Measurements from ENCODE around the gene SMURF1.

The SMURF1 gene

DNA sequence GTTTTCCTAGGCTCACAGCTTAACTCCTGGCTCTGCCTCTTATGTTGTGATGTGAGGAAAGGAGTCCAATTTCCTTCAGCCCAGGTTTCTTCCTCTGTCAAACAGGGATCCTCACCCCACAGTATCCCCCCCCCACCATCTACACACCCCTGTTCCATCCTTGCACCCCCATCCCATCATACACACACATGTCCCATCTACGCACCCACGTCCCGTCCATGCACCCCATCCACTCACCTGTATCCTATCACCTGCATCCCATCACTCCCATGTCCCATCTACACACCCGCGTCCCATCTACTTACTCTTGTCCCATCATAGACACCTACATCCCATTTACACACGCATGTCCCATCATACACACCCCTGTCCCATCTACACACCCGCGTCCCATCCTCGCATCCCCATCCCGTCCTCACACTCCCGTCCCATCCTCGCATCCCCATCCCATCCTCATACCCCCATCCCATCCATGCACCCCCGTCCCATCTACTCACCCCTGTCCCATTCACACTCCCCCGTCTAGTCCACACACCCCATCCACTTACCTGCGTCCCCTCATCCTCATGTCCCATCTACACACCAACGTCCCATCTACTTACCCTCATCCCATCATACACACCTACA lies 148.3 kb downstream of the SMURF1 start:
- Histone ChIP-seq H3K9me3 (ENCODE audit: control insufficient read depth in 2 of 2, low read length in 2 of 2) (no peaks in the 10 kb centered on the region), H3K27ac (ENCODE audit: low read length) (no peak overlapping the region), H3K36me3 (ENCODE audit: control insufficient read depth in 2 of 2, insufficient read depth in 2 of 2, low read length in 2 of 2) (peaks cover 50 to 68% of the 10 kb centered on the region in 2 donors)

GRCh38 chr7:98995111-98995510 lies 148.8 kb downstream of the SMURF1 start:
- no peaks in the 10 kb centered on the region for H3K9me3 ChIP-seq (ENCODE audit: control insufficient read depth in 2 of 2, low read length in 2 of 2)
- peaks cover 49 to 66% of the 10 kb centered on the region in 2 donors for H3K36me3 ChIP-seq (ENCODE audit: control insufficient read depth in 2 of 2, insufficient read depth in 2 of 2, low read length in 2 of 2)
- H3K4me3 ChIP-seq (ENCODE audit: low read length in 2 of 2), result no peak overlapping the region

More for the DNA sequence above, 148.3 kb downstream of the SMURF1 start:
- no peak overlapping the region for H3K9ac ChIP-seq (ENCODE audit: low read length in 2 of 2)
- no peaks in the 10 kb centered on the region for H3K27me3 ChIP-seq (ENCODE audit: control insufficient read depth in 1 of 2, insufficient read depth in 2 of 2, low read length in 2 of 2)
- H3K4me1 ChIP-seq (ENCODE audit: control insufficient read depth, insufficient read depth, low read length), result no peaks in the 10 kb centered on the region
- no peak overlapping the region for H3K4me3 ChIP-seq (ENCODE audit: low read length in 2 of 2)

GRCh38 chr7:98994046-98994944 lies 149.6 kb downstream of the SMURF1 start:
- peaks cover 50 to 68% of the 10 kb centered on the region in 2 donors for H3K36me3 ChIP-seq (ENCODE audit: control insufficient read depth in 2 of 2, insufficient read depth in 2 of 2, low read length in 2 of 2)
- H3K9ac ChIP-seq (ENCODE audit: low read length in 2 of 2), result no peak overlapping the region
- no peak overlapping the region for H3K27ac ChIP-seq (ENCODE audit: low read length)
- no peaks in the 10 kb centered on the region for H3K4me1 ChIP-seq (ENCODE audit: control insufficient read depth, insufficient read depth, low read length)
- no peaks in the 10 kb centered on the region for H3K9me3 ChIP-seq (ENCODE audit: control insufficient read depth in 2 of 2, low read length in 2 of 2)
- no peaks in the 10 kb centered on the region for H3K27me3 ChIP-seq (ENCODE audit: control insufficient read depth in 1 of 2, insufficient read depth in 2 of 2, low read length in 2 of 2)
- H3K4me3 ChIP-seq (ENCODE audit: low read length in 2 of 2), result no peak overlapping the region

More at GRCh38 chr7:98995111-98995510, 148.8 kb downstream of the SMURF1 start:
- no peaks in the 10 kb centered on the region for H3K27me3 ChIP-seq (ENCODE audit: control insufficient read depth in 1 of 2, insufficient read depth in 2 of 2, low read length in 2 of 2)
- H3K9ac ChIP-seq (ENCODE audit: low read length in 2 of 2), result no peak overlapping the region
- no peak overlapping the region for H3K27ac ChIP-seq (ENCODE audit: low read length)
- H3K4me1 ChIP-seq (ENCODE audit: control insufficient read depth, insufficient read depth, low read length), result no peaks in the 10 kb centered on the region

DNA sequence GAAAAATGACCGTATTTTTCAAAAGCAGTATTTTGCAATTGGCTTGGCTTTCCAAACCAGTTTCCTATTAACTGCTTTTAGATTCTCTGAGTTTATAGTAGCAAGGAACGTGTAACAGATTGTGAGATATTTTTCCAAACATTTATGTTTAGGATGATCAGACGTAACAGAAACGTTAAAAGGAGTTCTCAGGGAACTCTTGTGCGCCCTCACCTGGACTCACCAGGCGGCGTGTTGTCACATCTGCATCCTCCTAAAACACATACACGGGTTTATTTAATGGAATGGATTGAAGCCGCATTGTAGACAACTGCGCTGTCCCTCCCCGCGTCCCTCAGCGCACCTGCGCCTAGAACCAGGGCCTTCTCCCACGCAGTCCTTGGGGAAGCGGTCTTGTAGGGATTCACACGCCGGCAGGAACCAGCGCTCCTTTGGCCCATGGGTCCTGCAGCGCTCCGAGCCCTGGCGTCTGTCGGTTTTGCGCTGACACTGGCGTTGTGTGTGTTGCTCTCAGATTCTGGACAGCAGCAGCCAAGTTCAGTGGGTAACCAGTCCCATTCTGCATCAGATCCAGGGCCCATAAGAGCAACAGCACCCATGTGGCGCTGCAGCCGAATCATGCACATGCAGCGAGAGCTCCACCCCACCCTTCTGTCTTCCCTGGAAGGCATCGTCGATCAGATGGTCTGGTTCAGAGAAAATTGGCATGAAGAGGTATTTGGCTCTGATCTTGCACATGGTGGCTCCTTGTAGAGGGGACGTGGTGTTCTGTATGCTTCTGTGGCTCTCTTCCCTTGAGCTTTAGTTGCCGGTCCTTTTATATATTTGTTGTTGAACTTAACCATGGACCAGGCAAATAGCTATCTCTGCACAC lies 150.6 kb downstream of the SMURF1 start:
- Histone ChIP-seq H3K9ac (ENCODE audit: low read length in 2 of 2) (no peak overlapping the region), H3K27ac (ENCODE audit: low read length) (no peak overlapping the region), H3K9me3 (ENCODE audit: control insufficient read depth in 2 of 2, low read length in 2 of 2) (no peaks in the 10 kb centered on the region), H3K4me1 (ENCODE audit: control insufficient read depth, insufficient read depth, low read length) (no peaks in the 10 kb centered on the region), H3K4me3 (ENCODE audit: low read length in 2 of 2) (no peak overlapping the region), H3K27me3 (ENCODE audit: control insufficient read depth in 1 of 2, insufficient read depth in 2 of 2, low read length in 2 of 2) (no peaks in the 10 kb centered on the region), H3K36me3 (ENCODE audit: control insufficient read depth in 2 of 2, insufficient read depth in 2 of 2, low read length in 2 of 2) (peaks cover 58 to 69% of the 10 kb centered on the region in 2 donors)

DNA sequence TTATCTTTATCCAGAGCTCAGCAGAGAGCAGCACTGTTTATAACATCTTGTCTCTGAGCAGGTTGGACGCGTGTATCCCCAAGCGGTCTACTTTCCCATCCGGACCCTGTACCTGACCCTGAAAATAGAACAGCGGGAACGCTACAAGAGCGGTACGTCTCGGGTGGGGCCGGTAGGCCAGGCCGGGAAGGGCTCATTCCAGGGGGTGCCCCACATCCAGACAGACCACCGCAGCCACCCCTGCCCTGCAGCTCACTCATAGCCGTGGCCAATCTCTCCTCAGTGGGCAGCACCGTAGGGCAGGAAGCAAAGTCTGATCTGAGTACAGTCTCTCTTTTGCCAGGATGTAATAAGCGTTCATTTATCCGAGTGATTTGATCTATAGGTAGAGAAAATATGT lies 151.8 kb downstream of the SMURF1 start:
- H3K9me3 ChIP-seq (ENCODE audit: control insufficient read depth in 2 of 2, low read length in 2 of 2), result no peaks in the 10 kb centered on the region
- H3K27ac ChIP-seq (ENCODE audit: low read length), result no peak overlapping the region
- no peaks in the 10 kb centered on the region for H3K27me3 ChIP-seq (ENCODE audit: control insufficient read depth in 1 of 2, insufficient read depth in 2 of 2, low read length in 2 of 2)
- H3K4me1 ChIP-seq (ENCODE audit: control insufficient read depth, insufficient read depth, low read length), result no peaks in the 10 kb centered on the region
- H3K4me3 ChIP-seq (ENCODE audit: low read length in 2 of 2), result no peak overlapping the region
- peaks cover 61 to 72% of the 10 kb centered on the region in 2 donors for H3K36me3 ChIP-seq (ENCODE audit: control insufficient read depth in 2 of 2, insufficient read depth in 2 of 2, low read length in 2 of 2)
- H3K9ac ChIP-seq (ENCODE audit: low read length in 2 of 2), result no peak overlapping the region

- H3K27me3 ChIP-seq (ENCODE audit: control insufficient read depth in 1 of 2, insufficient read depth in 2 of 2, low read length in 2 of 2), result no peaks in the 10 kb centered on the region
- no peaks in the 10 kb centered on the region for H3K9me3 ChIP-seq (ENCODE audit: control insufficient read depth in 2 of 2, low read length in 2 of 2)
- H3K9ac ChIP-seq (ENCODE audit: low read length in 2 of 2), result no peak overlapping the region
- H3K36me3 ChIP-seq (ENCODE audit: control insufficient read depth in 2 of 2, insufficient read depth in 2 of 2, low read length in 2 of 2), result peaks cover 65 to 72% of the 10 kb centered on the region in 2 donors
- H3K4me3 ChIP-seq (ENCODE audit: low read length in 2 of 2), result no peak overlapping the region
- no peaks in the 10 kb centered on the region for H3K4me1 ChIP-seq (ENCODE audit: control insufficient read depth, insufficient read depth, low read length)
- H3K27ac ChIP-seq (ENCODE audit: low read length), result no peak overlapping the region
Observed at GRCh38 chr7:98991141-98991540, 152.8 kb downstream of the SMURF1 start.

DNA sequence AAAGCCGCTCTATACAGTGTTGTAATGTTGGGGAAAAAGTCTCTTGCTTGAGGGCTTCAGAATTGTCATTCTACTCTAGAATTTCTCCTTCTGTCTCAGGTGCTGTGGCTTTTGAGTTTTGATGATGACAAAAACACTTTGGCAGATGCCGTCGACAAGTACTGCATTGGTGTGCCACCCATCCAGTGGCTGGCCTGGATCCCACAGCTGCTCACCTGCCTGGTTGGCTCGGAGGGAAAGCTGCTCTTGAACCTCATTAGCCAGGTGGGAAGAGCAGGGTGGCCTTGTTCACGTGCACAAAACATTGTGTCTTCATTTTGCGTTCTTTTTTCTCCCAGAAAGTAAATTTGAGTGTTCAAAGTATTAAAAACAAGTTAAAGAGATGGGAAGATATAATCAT lies 153.6 kb downstream of the SMURF1 start:
- no peaks in the 10 kb centered on the region for H3K9me3 ChIP-seq (ENCODE audit: control insufficient read depth in 2 of 2, low read length in 2 of 2)
- no peaks in the 10 kb centered on the region for H3K27me3 ChIP-seq (ENCODE audit: control insufficient read depth in 1 of 2, insufficient read depth in 2 of 2, low read length in 2 of 2)
- peaks cover 65 to 74% of the 10 kb centered on the region in 2 donors for H3K36me3 ChIP-seq (ENCODE audit: control insufficient read depth in 2 of 2, insufficient read depth in 2 of 2, low read length in 2 of 2)
- H3K27ac ChIP-seq (ENCODE audit: low read length), result no peak overlapping the region
- H3K4me3 ChIP-seq (ENCODE audit: low read length in 2 of 2), result no peak overlapping the region
- H3K4me1 ChIP-seq (ENCODE audit: control insufficient read depth, insufficient read depth, low read length), result no peaks in the 10 kb centered on the region
- no peak overlapping the region for H3K9ac ChIP-seq (ENCODE audit: low read length in 2 of 2)

DNA sequence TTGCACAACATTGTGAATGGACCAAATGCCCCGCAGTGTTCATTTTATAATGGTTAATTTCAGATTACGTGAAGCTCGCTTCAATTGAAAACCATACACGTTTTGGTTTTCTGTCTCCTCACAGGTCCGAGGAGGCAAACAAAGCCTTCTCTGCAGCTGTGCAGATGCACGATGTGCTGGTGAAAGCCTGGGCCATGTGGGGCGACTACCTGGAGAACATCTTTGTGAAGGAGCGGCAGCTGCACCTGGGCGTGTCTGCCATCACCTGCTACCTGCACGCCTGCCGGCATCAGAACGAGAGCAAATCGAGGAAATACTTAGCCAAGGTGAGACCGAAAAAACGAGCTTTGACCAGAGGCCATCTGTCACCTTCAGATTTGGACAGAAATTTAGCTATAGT lies 155.3 kb downstream of the SMURF1 start:
- H3K36me3 ChIP-seq (ENCODE audit: control insufficient read depth in 2 of 2, insufficient read depth in 2 of 2, low read length in 2 of 2), result peaks cover 62 to 69% of the 10 kb centered on the region in 2 donors
- H3K9ac ChIP-seq (ENCODE audit: low read length in 2 of 2), result no peak overlapping the region
- no peaks in the 10 kb centered on the region for H3K27me3 ChIP-seq (ENCODE audit: control insufficient read depth in 1 of 2, insufficient read depth in 2 of 2, low read length in 2 of 2)
- no peak overlapping the region for H3K4me3 ChIP-seq (ENCODE audit: low read length in 2 of 2)
- no peaks in the 10 kb centered on the region for H3K4me1 ChIP-seq (ENCODE audit: control insufficient read depth, insufficient read depth, low read length)
- no peak overlapping the region for H3K27ac ChIP-seq (ENCODE audit: low read length)
- H3K9me3 ChIP-seq (ENCODE audit: control insufficient read depth in 2 of 2, low read length in 2 of 2), result no peaks in the 10 kb centered on the region

DNA sequence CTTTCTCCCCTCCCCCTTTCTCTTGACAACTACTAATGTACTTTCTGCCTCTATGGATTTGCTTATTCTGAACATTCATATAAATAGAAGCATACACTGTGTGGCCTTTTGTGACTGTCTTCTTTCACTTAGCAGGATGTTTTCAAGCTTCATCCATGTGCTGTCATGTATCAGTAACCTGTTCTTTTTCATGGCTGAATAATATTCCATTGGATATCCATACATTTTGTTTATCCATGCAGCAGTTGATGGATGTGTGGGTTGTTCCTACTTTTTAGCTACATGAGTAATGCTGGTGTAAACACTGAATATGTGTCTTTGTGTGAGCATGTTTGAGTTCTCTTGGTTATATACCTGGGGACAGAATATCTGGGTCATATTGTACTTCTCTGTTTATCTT lies 158.0 kb downstream of the SMURF1 start:
- Histone ChIP-seq H3K4me3 (ENCODE audit: low read length in 2 of 2) (no peak overlapping the region), H3K27me3 (ENCODE audit: control insufficient read depth in 1 of 2, insufficient read depth in 2 of 2, low read length in 2 of 2) (no peaks in the 10 kb centered on the region), H3K9me3 (ENCODE audit: control insufficient read depth in 2 of 2, low read length in 2 of 2) (no peaks in the 10 kb centered on the region), H3K27ac (ENCODE audit: low read length) (no peak overlapping the region), H3K4me1 (ENCODE audit: control insufficient read depth, insufficient read depth, low read length) (no peaks in the 10 kb centered on the region), H3K36me3 (ENCODE audit: control insufficient read depth in 2 of 2, insufficient read depth in 2 of 2, low read length in 2 of 2) (peaks cover 63 to 65% of the 10 kb centered on the region in 2 donors), H3K9ac (ENCODE audit: low read length in 2 of 2) (no peak overlapping the region)

- no peaks in the 10 kb centered on the region for H3K27me3 ChIP-seq (ENCODE audit: control insufficient read depth in 1 of 2, insufficient read depth in 2 of 2, low read length in 2 of 2)
- peaks cover 63 to 67% of the 10 kb centered on the region in 2 donors for H3K36me3 ChIP-seq (ENCODE audit: control insufficient read depth in 2 of 2, insufficient read depth in 2 of 2, low read length in 2 of 2)
- no peaks in the 10 kb centered on the region for H3K9me3 ChIP-seq (ENCODE audit: control insufficient read depth in 2 of 2, low read length in 2 of 2)
- H3K9ac ChIP-seq (ENCODE audit: low read length in 2 of 2), result no peak overlapping the region
- H3K27ac ChIP-seq (ENCODE audit: low read length), result no peak overlapping the region
- no peak overlapping the region for H3K4me3 ChIP-seq (ENCODE audit: low read length in 2 of 2)
- no peaks in the 10 kb centered on the region for H3K4me1 ChIP-seq (ENCODE audit: control insufficient read depth, insufficient read depth, low read length)
Observed at GRCh38 chr7:98985406-98985805, 158.5 kb downstream of the SMURF1 start.
